HEK293 (cell line): Measurements from ENCODE around the gene OGFOD1.

Source experiments
- CTCF ChIA-PET: fragments of 350-600 bp; formaldehyde crosslinking; extraction: SDS; loops from one replicate; lab custom pipeline; 2021; ENCODE audit warnings: antibody characterized with exemption; lab: Yijun Ruan, JAX
- POLR2A ChIA-PET: fragments of 300-600 bp; formaldehyde crosslinking; extraction: SDS; loops from one replicate; lab custom pipeline; 2020; ENCODE audit warnings: antibody characterized with exemption, inconsistent platforms; lab: Yijun Ruan, JAX
- H3K27ac ChIP-seq: fragments of 200-500 bp; sonication (Bioruptor generic); 2 replicates; pipeline ENCODE4 v1.5.1; 2014; ENCODE audit warnings: low read depth, low read length, control low read depth, inconsistent platforms; ENCODE audit errors: extremely low read depth
- H3K36me3 ChIP-seq, 2 experiments: fragments of 200-500 bp in 1 of 2; sonication (Bioruptor generic) in 1 of 2; 1 replicate in 1 of 2; 2 replicates in 1 of 2; pipeline ENCODE4 v1.5.1; 2014 to 2017; ENCODE audit warnings: inconsistent platforms in 2 of 2, low read length in 2 of 2; ENCODE audit not compliant: control insufficient read depth in 2 of 2, insufficient read depth in 1 of 2
- H3K4me1 ChIP-seq: fragments of 200-500 bp; sonication (Bioruptor generic); 2 replicates; pipeline ENCODE4 v1.5.1; 2014; ENCODE audit warnings: mild to moderate bottlenecking, low read length, inconsistent platforms; ENCODE audit not compliant: control insufficient read depth, insufficient read depth
- H3K4me3 ChIP-seq: 2 replicates; pipeline ENCODE4 v1.5.1; 2011; ENCODE audit warnings: low read depth, mild to moderate bottlenecking, control low read depth, low read length, moderate library complexity
- H3K9me3 ChIP-seq: fragments of 200-500 bp; sonication (Bioruptor generic); 2 replicates; pipeline ENCODE4 v1.5.1; 2014; ENCODE audit warnings: low read depth, low read length, inconsistent platforms; ENCODE audit not compliant: control insufficient read depth, insufficient read depth
- BCL11B ChIP-seq: fragments of 450-650 bp; formaldehyde crosslinking; IDR thresholded peaks from 2 replicates; pipeline ENCODE4 v1.5.1; 2016; ENCODE audit warnings: low read depth, missing biosample characterization, missing genetic modification characterization
- HOXD13 ChIP-seq: sonication (generic); formaldehyde crosslinking; IDR thresholded peaks from 2 replicates; pipeline ENCODE4 v1.8.0; 2022; ENCODE audit warnings: missing genetic modification reagents, borderline replicate concordance
- SCRT2 ChIP-seq: fragments of 450-650 bp; formaldehyde crosslinking; IDR thresholded peaks from 2 replicates; pipeline ENCODE4 v1.5.1; 2016; ENCODE audit warnings: missing biosample characterization, missing genetic modification characterization
- ZNF10 ChIP-seq: fragments of 450-650 bp; formaldehyde crosslinking; IDR thresholded peaks from 2 replicates; pipeline ENCODE4 v1.5.1; 2017; ENCODE audit warnings: missing biosample characterization, missing genetic modification characterization
- ZNF114 ChIP-seq: fragments of 450-650 bp; formaldehyde crosslinking; IDR thresholded peaks from 2 replicates; pipeline ENCODE4 v1.5.0; 2017; ENCODE audit warnings: missing biosample characterization, missing genetic modification characterization
- ZNF266 ChIP-seq: fragments of 450-650 bp; formaldehyde crosslinking; IDR thresholded peaks from 2 replicates; pipeline ENCODE4 v1.5.1; 2016; ENCODE audit warnings: missing biosample characterization, missing genetic modification characterization, low read depth
- ZNF404 ChIP-seq: fragments of 450-650 bp; formaldehyde crosslinking; IDR thresholded peaks from 2 replicates; pipeline ENCODE4 v1.5.1; 2017; ENCODE audit warnings: missing biosample characterization, missing genetic modification characterization
- ZNF521 ChIP-seq: fragments of 450-650 bp; formaldehyde crosslinking; IDR thresholded peaks from 2 replicates; pipeline ENCODE4 v1.5.1; 2017; ENCODE audit warnings: missing biosample characterization, mild to moderate bottlenecking, missing genetic modification characterization
- ZNF561 ChIP-seq: fragments of 450-650 bp; IDR thresholded peaks from 2 replicates; pipeline ENCODE4 v1.5.1; 2018; ENCODE audit warnings: missing biosample characterization, missing genetic modification characterization, borderline replicate concordance
- ZNF629 ChIP-seq: fragments of 450-650 bp; formaldehyde crosslinking; IDR thresholded peaks from 2 replicates; pipeline ENCODE4 v1.5.1; 2017; ENCODE audit warnings: missing biosample characterization, missing genetic modification characterization
- ZNF660 ChIP-seq: fragments of 450-650 bp; IDR thresholded peaks from 2 replicates; pipeline ENCODE4 v1.5.1; 2018; ENCODE audit warnings: missing biosample characterization, mild to moderate bottlenecking, missing genetic modification characterization
- ZNF677 ChIP-seq: fragments of 450-650 bp; IDR thresholded peaks from 2 replicates; pipeline ENCODE4 v1.5.0; 2018; ENCODE audit warnings: missing biosample characterization, mild to moderate bottlenecking, missing genetic modification characterization, moderate library complexity
- ZNF747 ChIP-seq: fragments of 450-650 bp; formaldehyde crosslinking; IDR thresholded peaks from 2 replicates; pipeline ENCODE4 v1.5.1; 2016; ENCODE audit warnings: missing biosample characterization, missing genetic modification characterization
- ZXDB ChIP-seq: fragments of 450-650 bp; formaldehyde crosslinking; IDR thresholded peaks from 2 replicates; pipeline ENCODE4 v1.5.1; 2016; ENCODE audit warnings: missing biosample characterization, missing genetic modification characterization
- TF ChIP-seq, protein P1 (sequence below): fragments of 450-650 bp; formaldehyde crosslinking; IDR thresholded peaks from 2 replicates; pipeline ENCODE4 v1.5.1; 2016; ENCODE audit warnings: missing biosample characterization, missing genetic modification characterization
- TF ChIP-seq, protein P2 (sequence below): fragments of 450-650 bp; formaldehyde crosslinking; optimal IDR thresholded peaks from 2 replicates; pipeline ENCODE3; 2016; ENCODE audit warnings: missing biosample characterization, mild to moderate bottlenecking, missing genetic modification characterization
- TF ChIP-seq, protein P3 (sequence below): fragments of 450-650 bp; formaldehyde crosslinking; IDR thresholded peaks from 2 replicates; pipeline ENCODE4 v1.5.1; 2016; ENCODE audit warnings: missing biosample characterization, missing genetic modification characterization
- TF ChIP-seq, protein P4 (sequence below): fragments of 450-650 bp; formaldehyde crosslinking; IDR thresholded peaks from 2 replicates; pipeline ENCODE4 v1.5.1; 2016; ENCODE audit warnings: missing biosample characterization, missing genetic modification characterization
- TF ChIP-seq, protein P5 (sequence below): fragments of 450-650 bp; formaldehyde crosslinking; IDR thresholded peaks from 2 replicates; pipeline ENCODE4 v1.5.1; 2016; ENCODE audit warnings: missing biosample characterization, missing genetic modification characterization
- TF ChIP-seq, protein P6 (sequence below): fragments of 450-650 bp; formaldehyde crosslinking; IDR thresholded peaks from 2 replicates; pipeline ENCODE4 v1.5.1; 2016; ENCODE audit warnings: missing biosample characterization, missing genetic modification characterization

Gene OGFOD1

DNA sequence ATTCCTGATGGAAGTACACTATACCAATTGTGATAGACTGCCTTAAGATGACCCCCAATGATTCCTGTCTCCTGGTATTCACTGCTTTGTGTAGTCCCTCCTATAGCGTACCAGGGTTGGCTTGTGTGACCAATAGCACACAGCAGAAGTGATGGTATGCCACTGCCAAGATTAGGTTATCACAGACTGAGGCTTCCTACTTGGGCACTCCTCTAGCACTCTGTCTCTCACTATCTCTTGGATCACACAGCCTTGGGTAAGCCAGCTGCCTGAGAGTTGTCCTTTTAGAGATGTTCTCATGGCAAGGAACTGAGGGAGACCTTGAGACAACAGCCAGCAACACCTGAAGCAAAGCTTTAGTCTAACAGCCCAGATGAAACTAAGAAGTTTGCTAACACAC lies 13.3 kb upstream of the OGFOD1 start:
- H3K27ac ChIP-seq, result no peak overlapping the region
- H3K4me3 ChIP-seq, result no peak overlapping the region
- no peak for TF ChIP-seq ZXDB (tag by site-specific recombination)
- TF ChIP-seq SCRT2 (tag by site-specific recombination), result no peak
- TF ChIP-seq ZNF629, result no peak
- TF ChIP-seq ZNF404 (tag by site-specific recombination), result no peak
- TF ChIP-seq, protein P1, sequence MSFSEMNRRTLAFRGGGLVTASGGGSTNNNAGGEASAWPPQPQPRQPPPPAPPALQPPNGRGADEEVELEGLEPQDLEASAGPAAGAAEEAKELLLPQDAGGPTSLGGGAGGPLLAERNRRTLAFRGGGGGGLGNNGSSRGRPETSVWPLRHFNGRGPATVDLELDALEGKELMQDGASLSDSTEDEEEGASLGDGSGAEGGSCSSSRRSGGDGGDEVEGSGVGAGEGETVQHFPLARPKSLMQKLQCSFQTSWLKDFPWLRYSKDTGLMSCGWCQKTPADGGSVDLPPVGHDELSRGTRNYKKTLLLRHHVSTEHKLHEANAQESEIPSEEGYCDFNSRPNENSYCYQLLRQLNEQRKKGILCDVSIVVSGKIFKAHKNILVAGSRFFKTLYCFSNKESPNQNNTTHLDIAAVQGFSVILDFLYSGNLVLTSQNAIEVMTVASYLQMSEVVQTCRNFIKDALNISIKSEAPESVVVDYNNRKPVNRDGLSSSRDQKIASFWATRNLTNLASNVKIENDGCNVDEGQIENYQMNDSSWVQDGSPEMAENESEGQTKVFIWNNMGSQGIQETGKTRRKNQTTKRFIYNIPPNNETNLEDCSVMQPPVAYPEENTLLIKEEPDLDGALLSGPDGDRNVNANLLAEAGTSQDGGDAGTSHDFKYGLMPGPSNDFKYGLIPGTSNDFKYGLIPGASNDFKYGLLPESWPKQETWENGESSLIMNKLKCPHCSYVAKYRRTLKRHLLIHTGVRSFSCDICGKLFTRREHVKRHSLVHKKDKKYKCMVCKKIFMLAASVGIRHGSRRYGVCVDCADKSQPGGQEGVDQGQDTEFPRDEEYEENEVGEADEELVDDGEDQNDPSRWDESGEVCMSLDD (tag by site-specific recombination), result no peak
- TF ChIP-seq ZNF10 (tag by site-specific recombination), result no peak
- no peak for TF ChIP-seq ZNF747
- TF ChIP-seq ZNF521 (tag by site-specific recombination), result no peak
- TF ChIP-seq, protein P2, sequence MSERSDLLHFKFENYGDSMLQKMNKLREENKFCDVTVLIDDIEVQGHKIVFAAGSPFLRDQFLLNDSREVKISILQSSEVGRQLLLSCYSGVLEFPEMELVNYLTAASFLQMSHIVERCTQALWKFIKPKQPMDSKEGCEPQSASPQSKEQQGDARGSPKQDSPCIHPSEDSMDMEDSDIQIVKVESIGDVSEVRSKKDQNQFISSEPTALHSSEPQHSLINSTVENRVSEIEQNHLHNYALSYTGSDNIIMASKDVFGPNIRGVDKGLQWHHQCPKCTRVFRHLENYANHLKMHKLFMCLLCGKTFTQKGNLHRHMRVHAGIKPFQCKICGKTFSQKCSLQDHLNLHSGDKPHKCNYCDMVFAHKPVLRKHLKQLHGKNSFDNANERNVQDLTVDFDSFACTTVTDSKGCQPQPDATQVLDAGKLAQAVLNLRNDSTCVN, result no peak
- TF ChIP-seq, protein P3, sequence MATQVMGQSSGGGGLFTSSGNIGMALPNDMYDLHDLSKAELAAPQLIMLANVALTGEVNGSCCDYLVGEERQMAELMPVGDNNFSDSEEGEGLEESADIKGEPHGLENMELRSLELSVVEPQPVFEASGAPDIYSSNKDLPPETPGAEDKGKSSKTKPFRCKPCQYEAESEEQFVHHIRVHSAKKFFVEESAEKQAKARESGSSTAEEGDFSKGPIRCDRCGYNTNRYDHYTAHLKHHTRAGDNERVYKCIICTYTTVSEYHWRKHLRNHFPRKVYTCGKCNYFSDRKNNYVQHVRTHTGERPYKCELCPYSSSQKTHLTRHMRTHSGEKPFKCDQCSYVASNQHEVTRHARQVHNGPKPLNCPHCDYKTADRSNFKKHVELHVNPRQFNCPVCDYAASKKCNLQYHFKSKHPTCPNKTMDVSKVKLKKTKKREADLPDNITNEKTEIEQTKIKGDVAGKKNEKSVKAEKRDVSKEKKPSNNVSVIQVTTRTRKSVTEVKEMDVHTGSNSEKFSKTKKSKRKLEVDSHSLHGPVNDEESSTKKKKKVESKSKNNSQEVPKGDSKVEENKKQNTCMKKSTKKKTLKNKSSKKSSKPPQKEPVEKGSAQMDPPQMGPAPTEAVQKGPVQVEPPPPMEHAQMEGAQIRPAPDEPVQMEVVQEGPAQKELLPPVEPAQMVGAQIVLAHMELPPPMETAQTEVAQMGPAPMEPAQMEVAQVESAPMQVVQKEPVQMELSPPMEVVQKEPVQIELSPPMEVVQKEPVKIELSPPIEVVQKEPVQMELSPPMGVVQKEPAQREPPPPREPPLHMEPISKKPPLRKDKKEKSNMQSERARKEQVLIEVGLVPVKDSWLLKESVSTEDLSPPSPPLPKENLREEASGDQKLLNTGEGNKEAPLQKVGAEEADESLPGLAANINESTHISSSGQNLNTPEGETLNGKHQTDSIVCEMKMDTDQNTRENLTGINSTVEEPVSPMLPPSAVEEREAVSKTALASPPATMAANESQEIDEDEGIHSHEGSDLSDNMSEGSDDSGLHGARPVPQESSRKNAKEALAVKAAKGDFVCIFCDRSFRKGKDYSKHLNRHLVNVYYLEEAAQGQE (tag by site-specific recombination), result no peak
- TF ChIP-seq HOXD13 (CRISPR knock-in tag), result no peak
- TF ChIP-seq, protein P4, sequence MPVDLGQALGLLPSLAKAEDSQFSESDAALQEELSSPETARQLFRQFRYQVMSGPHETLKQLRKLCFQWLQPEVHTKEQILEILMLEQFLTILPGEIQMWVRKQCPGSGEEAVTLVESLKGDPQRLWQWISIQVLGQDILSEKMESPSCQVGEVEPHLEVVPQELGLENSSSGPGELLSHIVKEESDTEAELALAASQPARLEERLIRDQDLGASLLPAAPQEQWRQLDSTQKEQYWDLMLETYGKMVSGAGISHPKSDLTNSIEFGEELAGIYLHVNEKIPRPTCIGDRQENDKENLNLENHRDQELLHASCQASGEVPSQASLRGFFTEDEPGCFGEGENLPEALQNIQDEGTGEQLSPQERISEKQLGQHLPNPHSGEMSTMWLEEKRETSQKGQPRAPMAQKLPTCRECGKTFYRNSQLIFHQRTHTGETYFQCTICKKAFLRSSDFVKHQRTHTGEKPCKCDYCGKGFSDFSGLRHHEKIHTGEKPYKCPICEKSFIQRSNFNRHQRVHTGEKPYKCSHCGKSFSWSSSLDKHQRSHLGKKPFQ (tag by site-specific recombination), result no peak
- TF ChIP-seq ZNF266 (tag by site-specific recombination), result no peak
- no peak for TF ChIP-seq BCL11B
- TF ChIP-seq ZNF114 (tag by site-specific recombination), result no peak
- no peak for TF ChIP-seq ZNF561 (tag by site-specific recombination)
- TF ChIP-seq, protein P5, sequence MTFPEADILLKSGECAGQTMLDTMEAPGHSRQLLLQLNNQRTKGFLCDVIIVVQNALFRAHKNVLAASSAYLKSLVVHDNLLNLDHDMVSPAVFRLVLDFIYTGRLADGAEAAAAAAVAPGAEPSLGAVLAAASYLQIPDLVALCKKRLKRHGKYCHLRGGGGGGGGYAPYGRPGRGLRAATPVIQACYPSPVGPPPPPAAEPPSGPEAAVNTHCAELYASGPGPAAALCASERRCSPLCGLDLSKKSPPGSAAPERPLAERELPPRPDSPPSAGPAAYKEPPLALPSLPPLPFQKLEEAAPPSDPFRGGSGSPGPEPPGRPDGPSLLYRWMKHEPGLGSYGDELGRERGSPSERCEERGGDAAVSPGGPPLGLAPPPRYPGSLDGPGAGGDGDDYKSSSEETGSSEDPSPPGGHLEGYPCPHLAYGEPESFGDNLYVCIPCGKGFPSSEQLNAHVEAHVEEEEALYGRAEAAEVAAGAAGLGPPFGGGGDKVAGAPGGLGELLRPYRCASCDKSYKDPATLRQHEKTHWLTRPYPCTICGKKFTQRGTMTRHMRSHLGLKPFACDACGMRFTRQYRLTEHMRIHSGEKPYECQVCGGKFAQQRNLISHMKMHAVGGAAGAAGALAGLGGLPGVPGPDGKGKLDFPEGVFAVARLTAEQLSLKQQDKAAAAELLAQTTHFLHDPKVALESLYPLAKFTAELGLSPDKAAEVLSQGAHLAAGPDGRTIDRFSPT, result no peak
- no peak for TF ChIP-seq ZNF677 (tag by site-specific recombination)
- TF ChIP-seq, protein P6, sequence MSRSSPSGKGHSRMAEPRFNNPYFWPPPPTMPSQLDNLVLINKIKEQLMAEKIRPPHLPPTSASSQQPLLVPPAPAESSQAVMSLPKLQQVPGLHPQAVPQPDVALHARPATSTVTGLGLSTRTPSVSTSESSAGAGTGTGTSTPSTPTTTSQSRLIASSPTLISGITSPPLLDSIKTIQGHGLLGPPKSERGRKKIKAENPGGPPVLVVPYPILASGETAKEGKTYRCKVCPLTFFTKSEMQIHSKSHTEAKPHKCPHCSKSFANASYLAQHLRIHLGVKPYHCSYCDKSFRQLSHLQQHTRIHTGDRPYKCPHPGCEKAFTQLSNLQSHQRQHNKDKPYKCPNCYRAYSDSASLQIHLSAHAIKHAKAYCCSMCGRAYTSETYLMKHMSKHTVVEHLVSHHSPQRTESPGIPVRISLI, result no peak
- TF ChIP-seq ZNF660 (tag by site-specific recombination), result no peak
- H3K9me3 ChIP-seq, result no peaks in the 10 kb centered on the region
- POLR2A ChIA-PET, result interaction anchor here (1.7 kb wide), 1 partner anchor 13 kb away, joined by 6 read pairs; the partner anchor contains the start of genes NUDT21 and OGFOD1
- H3K4me1 ChIP-seq, result no peaks in the 10 kb centered on the region
- H3K36me3 ChIP-seq, result peaks cover 31 to 74% of the 10 kb centered on the region in 2 experiments
- CTCF ChIA-PET, result interaction anchor here (0.5 to 0.7 kb wide), 2 partner anchors 163 to 377 kb away, joined by 3 to 5 read pairs; no protein-coding TSS in a partner anchor
